ENCODE measurements around the gene RAPGEF3. TPM values are rescaled to one million over a fixed set of nuclear protein-coding genes. Genes with fewer than 3 reads are reported as not detected.

Gene RAPGEF3
- total RNA-seq, 4 donors from 2014 or later = 17.0 to 27.0 (median 22.3) TPM

DNA sequence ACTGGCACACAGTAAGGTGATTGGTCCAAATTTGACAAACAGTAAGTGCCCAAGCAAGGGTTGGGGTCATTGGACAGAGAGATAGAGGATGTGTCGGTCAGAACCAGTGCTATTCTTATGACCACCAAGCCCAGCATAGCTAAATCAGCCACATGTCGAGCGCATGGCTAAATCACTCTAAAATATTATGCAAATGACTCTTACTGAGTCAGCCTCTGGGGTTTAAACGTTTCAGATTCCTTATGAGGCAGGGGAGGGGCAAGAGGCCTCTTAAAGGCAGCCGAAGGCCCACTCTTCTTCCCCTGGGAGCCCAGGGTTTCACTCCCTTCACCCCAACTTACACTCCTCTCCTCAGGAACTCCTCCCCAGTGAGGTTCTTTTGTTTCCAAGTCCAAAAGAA is 32.8 kb downstream of the RAPGEF3 start:
- peak; percentile 16 to 45 for ATAC-seq
- no peak for TF ChIP-seq POLR2A (IDR thresholded peaks at IDR 0.05)
- TF ChIP-seq, protein P1, sequence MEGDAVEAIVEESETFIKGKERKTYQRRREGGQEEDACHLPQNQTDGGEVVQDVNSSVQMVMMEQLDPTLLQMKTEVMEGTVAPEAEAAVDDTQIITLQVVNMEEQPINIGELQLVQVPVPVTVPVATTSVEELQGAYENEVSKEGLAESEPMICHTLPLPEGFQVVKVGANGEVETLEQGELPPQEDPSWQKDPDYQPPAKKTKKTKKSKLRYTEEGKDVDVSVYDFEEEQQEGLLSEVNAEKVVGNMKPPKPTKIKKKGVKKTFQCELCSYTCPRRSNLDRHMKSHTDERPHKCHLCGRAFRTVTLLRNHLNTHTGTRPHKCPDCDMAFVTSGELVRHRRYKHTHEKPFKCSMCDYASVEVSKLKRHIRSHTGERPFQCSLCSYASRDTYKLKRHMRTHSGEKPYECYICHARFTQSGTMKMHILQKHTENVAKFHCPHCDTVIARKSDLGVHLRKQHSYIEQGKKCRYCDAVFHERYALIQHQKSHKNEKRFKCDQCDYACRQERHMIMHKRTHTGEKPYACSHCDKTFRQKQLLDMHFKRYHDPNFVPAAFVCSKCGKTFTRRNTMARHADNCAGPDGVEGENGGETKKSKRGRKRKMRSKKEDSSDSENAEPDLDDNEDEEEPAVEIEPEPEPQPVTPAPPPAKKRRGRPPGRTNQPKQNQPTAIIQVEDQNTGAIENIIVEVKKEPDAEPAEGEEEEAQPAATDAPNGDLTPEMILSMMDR (IDR thresholded peaks at IDR 0.05 in 4 of 5, conservative IDR thresholded peaks at IDR 0.05 in 1 of 5) = no peak
- Histone ChIP-seq H3K27me3 (no peaks in the 10 kb centered on the region), H3K9me3 (no peaks in the 10 kb centered on the region), H3K36me3 (no peaks in the 10 kb centered on the region), H3K4me1 (peaks cover 0 to 15% of the 10 kb centered on the region in 2 donors), H3K27ac (peak overlapping the region in 2 of 4 donors; percentile 31 to 33), H3K4me3 (no peak overlapping the region)
- intact Hi-C loops (cut with DNase I; ENCODE audit: low total_unique reads) = no loop called here
- in situ Hi-C loops (cut with MboI; ENCODE audit: low sequenced_read_pairs in 4 of 4) = loop anchor here in 2 of 4 donors (25.0 kb wide), 1 partner anchor 111 kb away; no protein-coding TSS in a partner anchor
- DNase-seq = no peak

DNA sequence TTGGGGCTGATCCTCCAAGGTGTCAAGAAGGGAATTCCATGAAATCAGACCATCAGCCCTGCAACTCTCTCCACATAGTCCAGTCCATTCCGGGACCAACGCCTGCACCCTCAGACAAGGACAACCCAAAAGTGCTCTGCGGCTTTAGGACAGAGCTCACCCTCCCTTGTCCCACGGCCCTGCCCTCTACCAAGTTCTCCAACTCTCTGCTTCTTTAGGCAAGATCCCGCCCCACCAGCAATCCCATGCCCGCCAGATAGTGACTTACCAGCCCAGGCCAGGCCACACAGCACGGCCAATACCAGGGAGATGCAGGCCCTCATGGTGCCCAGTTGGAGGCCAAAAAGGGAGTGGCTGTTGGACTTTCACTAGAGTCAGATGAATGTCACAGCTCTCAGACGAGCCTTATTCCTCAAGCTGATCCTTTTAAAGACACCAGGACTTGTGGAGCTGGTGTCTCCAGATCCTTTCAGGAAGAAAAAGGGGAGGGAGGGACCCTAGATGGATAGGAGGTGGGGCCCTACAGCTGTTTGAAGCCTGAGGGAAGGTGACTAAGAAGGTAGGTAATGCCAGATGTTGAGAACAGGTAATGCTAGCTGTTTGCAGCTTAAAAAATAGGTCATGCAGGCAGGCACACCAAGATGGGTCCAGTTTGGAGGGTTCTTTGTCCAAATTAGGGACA is 33.4 kb downstream of the RAPGEF3 start, which contains the start of gene ENDOU:
TSS of gene ENDOU (minus strand) at position 400 of the 682 bp plus-strand sequence. CDS start at position 323, 77 bp downstream.
- intact Hi-C loops (cut with DNase I; ENCODE audit: low total_unique reads) (no loop called here), in situ Hi-C loops (cut with MboI; ENCODE audit: low sequenced_read_pairs in 4 of 4) (loop anchor here in 2 of 4 donors (25.0 kb wide), 1 partner anchor 112 kb away; no protein-coding TSS in a partner anchor)

DNA sequence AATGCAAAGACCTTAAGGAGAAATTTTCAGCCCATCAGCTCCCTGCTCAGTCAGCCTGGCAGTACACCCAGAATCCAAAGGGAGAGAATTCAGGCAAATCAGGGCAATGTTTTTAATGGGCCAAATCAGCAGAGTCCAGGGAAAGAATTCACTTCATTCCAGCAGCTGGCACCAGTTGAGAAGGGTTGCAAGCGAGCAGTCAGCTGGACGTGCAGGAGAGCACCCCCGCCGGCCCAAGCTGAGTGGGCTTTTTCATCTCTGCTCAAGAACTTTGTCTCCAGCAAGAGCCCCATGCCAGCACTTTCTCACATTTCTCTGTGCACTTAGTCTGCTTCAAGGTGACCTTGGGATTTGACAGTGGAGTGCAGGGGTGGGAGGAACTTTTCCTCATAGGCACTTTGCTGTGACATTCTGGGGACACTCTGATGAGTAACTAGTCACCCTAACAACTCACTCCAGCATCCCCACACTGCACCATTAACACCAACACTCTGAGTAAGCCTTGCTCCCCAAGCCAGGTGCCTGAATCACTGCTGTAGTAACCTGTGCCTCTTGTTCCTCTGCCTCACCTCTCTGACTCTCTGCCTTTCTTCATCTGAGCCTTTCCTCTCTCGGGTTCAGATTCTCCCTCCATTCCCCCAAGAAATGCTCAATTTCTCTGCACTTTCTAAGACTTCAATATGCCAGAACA is 35.6 kb downstream of the RAPGEF3 start:
- no peak for DNase-seq
- Histone ChIP-seq H3K36me3 (no peaks in the 10 kb centered on the region), H3K27me3 (no peaks in the 10 kb centered on the region), H3K4me3 (no peak overlapping the region), H3K4me1 (peaks cover 2 to 12% of the 10 kb centered on the region in 2 donors), H3K27ac (no peak overlapping the region), H3K9me3 (no peaks in the 10 kb centered on the region)
- intact Hi-C loops (cut with DNase I; ENCODE audit: low total_unique reads) = no loop called here
- ATAC-seq = no peak
- no peak for TF ChIP-seq POLR2A (IDR thresholded peaks at IDR 0.05)
- TF ChIP-seq, protein P1 (IDR thresholded peaks at IDR 0.05 in 4 of 5, conservative IDR thresholded peaks at IDR 0.05 in 1 of 5) = no peak
- in situ Hi-C loops (cut with MboI; ENCODE audit: low sequenced_read_pairs in 4 of 4) = no loop called here

More for the DNA sequence above, 33.4 kb downstream of the RAPGEF3 start, which contains the start of gene ENDOU:
- Histone ChIP-seq H3K9me3 (no peaks in the 10 kb centered on the region), H3K4me3 (no peak within 1 kb of the TSS), H3K27ac (peak within 1 kb of the TSS in 2 of 4 donors; percentile 31 to 33), H3K4me1 (peaks cover 0 to 9% of the 10 kb centered on the region in 2 donors), H3K36me3 (no peaks in the 10 kb centered on the region), H3K27me3 (no peaks in the 10 kb centered on the region)
- TF ChIP-seq POLR2A (IDR thresholded peaks at IDR 0.05) = no peak
- TF ChIP-seq, protein P1 (IDR thresholded peaks at IDR 0.05 in 4 of 5, conservative IDR thresholded peaks at IDR 0.05 in 1 of 5) = no peak
- ATAC-seq (no peak), DNase-seq (no peak)

DNA sequence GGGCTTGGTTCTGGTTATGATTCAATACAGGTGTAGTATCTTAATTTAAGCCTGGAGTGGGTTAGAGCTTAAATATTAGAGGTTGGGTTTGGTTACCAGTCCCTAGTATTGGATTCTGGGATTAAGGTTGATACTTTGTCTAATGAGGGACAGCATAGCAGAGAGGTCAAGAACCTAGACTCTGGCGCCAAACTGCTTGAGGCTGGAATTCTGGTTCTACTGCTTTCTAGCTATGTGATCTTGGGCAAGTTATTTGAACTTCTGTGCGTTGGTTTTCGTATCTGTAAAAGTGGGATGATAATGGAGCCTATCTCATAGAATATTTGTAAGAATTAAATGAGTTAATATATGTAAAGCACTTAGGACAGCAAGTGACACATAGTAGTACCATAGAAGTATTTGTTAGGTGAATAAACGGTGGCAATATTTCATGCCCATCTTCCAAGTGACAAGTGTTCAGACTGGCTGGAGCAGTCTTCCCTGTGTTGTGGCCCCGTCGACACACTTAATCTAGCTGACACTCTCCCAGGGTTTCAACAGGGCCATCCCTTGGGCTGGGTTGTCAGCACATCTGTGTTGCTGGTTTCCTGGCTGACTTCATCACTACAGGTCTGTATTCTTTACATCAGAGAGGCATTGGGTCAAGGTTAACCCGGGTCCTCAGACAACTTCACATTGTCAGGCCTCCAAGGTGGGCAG is 36.4 kb downstream of the RAPGEF3 start:
- H3K4me1 ChIP-seq = peaks cover 10 to 19% of the 10 kb centered on the region in 2 donors
- no peaks in the 10 kb centered on the region for H3K27me3 ChIP-seq
- H3K4me3 ChIP-seq = no peak overlapping the region
- DNase-seq (no peak), ATAC-seq (no peak)
- in situ Hi-C loops (cut with MboI; ENCODE audit: low sequenced_read_pairs in 4 of 4) = no loop called here
- intact Hi-C loops (cut with DNase I; ENCODE audit: low total_unique reads) = no loop called here
- no peak for TF ChIP-seq POLR2A (IDR thresholded peaks at IDR 0.05)
- TF ChIP-seq, protein P1 (IDR thresholded peaks at IDR 0.05 in 4 of 5, conservative IDR thresholded peaks at IDR 0.05 in 1 of 5) = no peak
- H3K27ac ChIP-seq = no peak overlapping the region
- H3K36me3 ChIP-seq = no peaks in the 10 kb centered on the region
- H3K9me3 ChIP-seq = no peaks in the 10 kb centered on the region
